K562 (cell line): ENCODE data around the gene SLC2A4RG. TPM values are rescaled to one million over a fixed set of nuclear protein-coding genes. Genes with fewer than 3 reads are reported as not detected.

Experiments used
- ARID2 ChIP-seq: fragments of 450-650 bp; IDR thresholded peaks from 2 replicates; pipeline ENCODE4 v1.6.1; 2017; ENCODE audit warnings: antibody characterized with exemption, mild to moderate bottlenecking
- BCOR ChIP-seq: fragments of 450-650 bp; IDR thresholded peaks from 2 replicates; pipeline ENCODE4 v1.6.1; 2016
- C11orf30 ChIP-seq: fragments of 450-650 bp; IDR thresholded peaks from 2 replicates; pipeline ENCODE4 v1.6.1; 2016; ENCODE audit warnings: low read depth, mild to moderate bottlenecking
- CEBPZ ChIP-seq: fragments of 150-350 bp; IDR thresholded peaks from 2 replicates; pipeline ENCODE4 v1.6.1; 2014; ENCODE audit warnings: low read depth, mild to moderate bottlenecking, low read length, borderline replicate concordance
- CREB1 ChIP-seq, 2 experiments: sonication (generic) in 1 of 2; formaldehyde crosslinking in 1 of 2; IDR thresholded peaks; 2 replicates each; pipeline versions ENCODE4 v1.6.1 to v1.8.0; 2012 to 2022; ENCODE audit warnings: inconsistent platforms in 1 of 2, mild to moderate bottlenecking in 1 of 2, missing genetic modification reagents in 1 of 2, moderate library complexity in 1 of 2
- CTBP1 ChIP-seq: fragments of 450-650 bp; IDR thresholded peaks from 2 replicates; pipeline ENCODE4 v1.6.1; 2016; ENCODE audit warnings: borderline replicate concordance
- HDAC2 ChIP-seq: fragments of 450-650 bp; IDR thresholded peaks from 2 replicates; pipeline ENCODE4 v1.6.1; 2016; ENCODE audit warnings: mild to moderate bottlenecking
- HDAC6 ChIP-seq: IDR thresholded peaks from 2 replicates; pipeline ENCODE4 v1.6.1; 2012; ENCODE audit warnings: low read depth, mild to moderate bottlenecking, control low read depth, inconsistent platforms, low read length, moderate library complexity
- MCM3 ChIP-seq: fragments of 450-650 bp; IDR thresholded peaks from 2 replicates; pipeline ENCODE4 v1.6.1; 2016
- PCBP2 ChIP-seq: fragments of 200-400 bp; formaldehyde crosslinking; IDR thresholded peaks from 2 replicates; pipeline ENCODE4 v1.6.1; 2018; ENCODE audit warnings: low read length, low read depth, mild to moderate bottlenecking, moderate library complexity; ENCODE audit not compliant: poor library complexity, severe bottlenecking
- SMAD3 ChIP-seq: fragments of 450-650 bp; formaldehyde crosslinking; conservative IDR thresholded peaks from 2 replicates; pipeline ENCODE4 v1.4.0; 2020; ENCODE audit warnings: mild to moderate bottlenecking
- XRCC5 ChIP-seq: fragments of 200-400 bp; formaldehyde crosslinking; IDR thresholded peaks from 2 replicates; pipeline ENCODE4 v1.6.1; 2017; ENCODE audit warnings: low read depth, mild to moderate bottlenecking, low read length
- ZNF512 ChIP-seq: IDR thresholded peaks from 2 replicates; pipeline ENCODE4 v1.6.1; 2016; ENCODE audit warnings: missing genetic modification characterization, missing compliant biosample characterization
- polyA plus RNA-seq, 8 experiments: library from polyadenylated mRNA; depleted of rRNA in 4 of 8; stranded (reverse) in 5 of 8; unstranded in 3 of 8; fragments of >200 nt; fragmentation: Nextera tagmentation in 2 of 8; fragmentation: Illumina TruSeq in 1 of 8; extraction: Ambion mirVana in 2 of 8; extraction: Trizol in 1 of 8; gene quantifications; 2 replicates each; pipeline versions ENCODE4 v1.2.1 to v1.2.3, GENCODE V29; 2011 to 2014; ENCODE audit warnings: inconsistent platforms in 1 of 8, missing spikeins in 1 of 8
- total RNA-seq, 7 experiments: library from RNA; depleted of rRNA in 6 of 7; stranded (reverse); fragments of >200 nt in 6 of 7; fragmentation: Illumina TruSeq in 2 of 7; extraction: Trizol in 2 of 7; gene quantifications; 2 replicates each; pipeline versions ENCODE4 v1.2.1 to v1.2.3, GENCODE V29; 2011 to 2021; ENCODE audit warnings: low replicate concordance in 1 of 7
- TF ChIP-seq, protein P1 (sequence below): sonication (generic); formaldehyde crosslinking; IDR thresholded peaks from 2 replicates; pipeline ENCODE4 v1.9.0; 2022; ENCODE audit warnings: mild to moderate bottlenecking, missing genetic modification reagents

SLC2A4RG gene
- total and polyA plus RNA-seq, 9 of the 15 experiments (the other 6 are each of a cell fraction or from before 2014, with no cell fraction given), result 0.34 to 97.3 (median 26.5) TPM

DNA sequence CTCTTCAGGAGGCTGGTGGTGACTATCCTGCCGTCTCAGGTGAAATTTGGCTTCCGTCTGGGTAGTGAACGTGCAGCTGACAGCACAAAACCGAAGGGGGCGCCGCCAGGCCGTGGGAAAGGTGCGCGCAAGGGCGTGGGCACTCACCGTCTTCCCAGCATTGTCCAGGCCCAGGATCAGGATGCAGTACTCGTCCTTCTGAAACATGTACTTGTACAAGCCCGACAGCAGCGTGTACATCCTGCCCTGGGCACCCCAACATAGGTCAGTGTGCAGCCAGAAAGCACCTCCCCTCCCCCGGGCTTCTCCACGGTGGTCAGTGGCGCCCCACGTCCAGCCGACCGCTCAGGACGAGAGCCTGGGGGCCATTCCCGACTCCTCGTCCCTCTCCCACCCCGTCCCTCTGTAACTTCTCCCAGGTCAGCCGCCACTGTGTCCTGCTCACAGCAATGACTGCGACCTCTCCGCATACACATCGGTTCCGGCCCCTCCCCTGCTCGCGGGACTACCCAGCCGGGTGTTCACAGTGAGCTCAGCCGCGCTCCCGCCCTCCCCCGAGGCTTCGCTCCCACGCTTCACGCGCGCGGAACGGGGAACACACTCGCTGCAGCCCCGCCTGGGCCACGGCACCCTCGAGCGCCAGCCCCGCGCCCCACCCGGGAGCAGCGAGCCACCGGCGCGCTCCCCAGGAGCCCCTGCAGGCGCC, 32.6 kb upstream of the SLC2A4RG start (continued):
- TF ChIP-seq, protein P1, sequence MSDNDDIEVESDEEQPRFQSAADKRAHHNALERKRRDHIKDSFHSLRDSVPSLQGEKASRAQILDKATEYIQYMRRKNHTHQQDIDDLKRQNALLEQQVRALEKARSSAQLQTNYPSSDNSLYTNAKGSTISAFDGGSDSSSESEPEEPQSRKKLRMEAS (CRISPR knock-in tag), result 0 out of 2 replicates have a peak, but pooled peaks have one; percentile 8
- TF ChIP-seq ZNF512 (tag) (no peak), HDAC2 (peak; percentile 28; the same call in 1 of the 2 replicates), BCOR (no peak), MCM3 (no peak), CREB1 (IDR thresholded peaks at IDR 0.05) (no peak), CREB1 (CRISPR knock-in tag; IDR thresholded peaks at IDR 0.05) (peak; percentile 28; the same call in 1 of the 2 replicates), CEBPZ (no peak), HDAC6 (no peak), SMAD3 (no peak), PCBP2 (no peak), ARID2 (peak; percentile 26; the same call in 1 of the 2 replicates), C11orf30 (no peak), XRCC5 (no peak; the same call in 1 of the 2 replicates), CTBP1 (peak; percentile 65; the same call in 1 of the 2 replicates)
